ENCODE measurements around the gene YAF2.

The YAF2 gene

GRCh38 chr12:42267413-42268190 is 29.6 kb upstream of the YAF2 start:
- no peaks in the 10 kb centered on the region for H3K4me1 ChIP-seq (ENCODE audit: insufficient read depth, poor library complexity, severe bottlenecking)
- no peaks in the 10 kb centered on the region for H3K36me3 ChIP-seq (ENCODE audit: low read depth)
- no peak for ATAC-seq (ENCODE audit: low read depth)
- no peak overlapping the region for H3K27ac ChIP-seq (ENCODE audit: poor library complexity, severe bottlenecking)
- H3K4me3 ChIP-seq (ENCODE audit: severe bottlenecking) = no peak overlapping the region
- DNase-seq (ENCODE audit: low spot score) = no peak
- H3K27me3 ChIP-seq (ENCODE audit: insufficient read depth, poor library complexity, severe bottlenecking) = no peaks in the 10 kb centered on the region
- no peak for TF ChIP-seq CTCF (IDR thresholded peaks at IDR 0.05; ENCODE audit: poor library complexity, severe bottlenecking)
- no peaks in the 10 kb centered on the region for H3K9me3 ChIP-seq (ENCODE audit: severe bottlenecking)

GRCh38 chr12:42266579-42267230 is 28.7 kb upstream of the YAF2 start:
- no peak for DNase-seq (ENCODE audit: low spot score)
- Histone ChIP-seq H3K27ac (ENCODE audit: poor library complexity, severe bottlenecking) (no peak overlapping the region), H3K9me3 (ENCODE audit: severe bottlenecking) (no peaks in the 10 kb centered on the region), H3K27me3 (ENCODE audit: insufficient read depth, poor library complexity, severe bottlenecking) (no peaks in the 10 kb centered on the region), H3K4me3 (ENCODE audit: severe bottlenecking) (no peak overlapping the region), H3K4me1 (ENCODE audit: insufficient read depth, poor library complexity, severe bottlenecking) (no peaks in the 10 kb centered on the region), H3K36me3 (ENCODE audit: low read depth) (no peaks in the 10 kb centered on the region)
- no peak for TF ChIP-seq CTCF (IDR thresholded peaks at IDR 0.05; ENCODE audit: poor library complexity, severe bottlenecking)
- ATAC-seq (ENCODE audit: low read depth) = no peak

- no peak for DNase-seq (ENCODE audit: low spot score)
These were observed 24.2 kb upstream of the YAF2 start for GRCh38 chr12:42262271-42262670.

GRCh38 chr12:42261708-42262107 is 23.7 kb upstream of the YAF2 start:
- H3K27me3 ChIP-seq (ENCODE audit: insufficient read depth, poor library complexity, severe bottlenecking) = no peaks in the 10 kb centered on the region
- H3K4me1 ChIP-seq (ENCODE audit: insufficient read depth, poor library complexity, severe bottlenecking) = no peaks in the 10 kb centered on the region
- no peaks in the 10 kb centered on the region for H3K36me3 ChIP-seq (ENCODE audit: low read depth)
- H3K27ac ChIP-seq (ENCODE audit: poor library complexity, severe bottlenecking) = no peak overlapping the region
- ATAC-seq (ENCODE audit: low read depth) (no peak), DNase-seq (ENCODE audit: low spot score) (no peak)
- H3K9me3 ChIP-seq (ENCODE audit: severe bottlenecking) = peaks cover 1% of the 10 kb centered on the region
- no peak overlapping the region for H3K4me3 ChIP-seq (ENCODE audit: severe bottlenecking)
- TF ChIP-seq CTCF (IDR thresholded peaks at IDR 0.05; ENCODE audit: poor library complexity, severe bottlenecking) = no peak

More at GRCh38 chr12:42262271-42262670, 24.2 kb upstream of the YAF2 start:
- no peaks in the 10 kb centered on the region for H3K36me3 ChIP-seq (ENCODE audit: low read depth)
- no peak for ATAC-seq (ENCODE audit: low read depth)
- no peak overlapping the region for H3K4me3 ChIP-seq (ENCODE audit: severe bottlenecking)
- peaks cover 1% of the 10 kb centered on the region for H3K9me3 ChIP-seq (ENCODE audit: severe bottlenecking)
- TF ChIP-seq CTCF (IDR thresholded peaks at IDR 0.05; ENCODE audit: poor library complexity, severe bottlenecking) = no peak
- H3K4me1 ChIP-seq (ENCODE audit: insufficient read depth, poor library complexity, severe bottlenecking) = no peaks in the 10 kb centered on the region
- no peak overlapping the region for H3K27ac ChIP-seq (ENCODE audit: poor library complexity, severe bottlenecking)
- H3K27me3 ChIP-seq (ENCODE audit: insufficient read depth, poor library complexity, severe bottlenecking) = no peaks in the 10 kb centered on the region

GRCh38 chr12:42260518-42260917 is 22.5 kb upstream of the YAF2 start:
- H3K36me3 ChIP-seq (ENCODE audit: low read depth) = no peaks in the 10 kb centered on the region
- H3K27me3 ChIP-seq (ENCODE audit: insufficient read depth, poor library complexity, severe bottlenecking) = no peaks in the 10 kb centered on the region
- ATAC-seq (ENCODE audit: low read depth) (no peak), DNase-seq (ENCODE audit: low spot score) (no peak)
- H3K4me1 ChIP-seq (ENCODE audit: insufficient read depth, poor library complexity, severe bottlenecking) = no peaks in the 10 kb centered on the region
- H3K4me3 ChIP-seq (ENCODE audit: severe bottlenecking) = no peak overlapping the region
- H3K9me3 ChIP-seq (ENCODE audit: severe bottlenecking) = peaks cover 1% of the 10 kb centered on the region
- TF ChIP-seq CTCF (IDR thresholded peaks at IDR 0.05; ENCODE audit: poor library complexity, severe bottlenecking) = no peak
- no peak overlapping the region for H3K27ac ChIP-seq (ENCODE audit: poor library complexity, severe bottlenecking)

All from RWPE2 (cell line).